ENCODE measurements around the gene LCE1D. TPM values are rescaled to one million over a fixed set of nuclear protein-coding genes. Genes with fewer than 3 reads are reported as not detected.

Gene LCE1D
- not detected for total RNA-seq (ENCODE audit: insufficient read depth, low replicate concordance)

- no peak for DNase-seq (ENCODE audit: low spot score)
Measured at GRCh38 chr1:152796421-152796820, at the start of gene LCE1D. Gene LCE1D, plus strand, starts transcription at chr1:152796721. Its CDS starts 1,074 bp downstream, at chr1:152797795.

GRCh38 chr1:152747831-152748230 lies 48.7 kb upstream of the LCE1D start:
- no peak for DNase-seq (ENCODE audit: low spot score)

GRCh38 chr1:152752225-152752624 lies 44.3 kb upstream of the LCE1D start:
- no peak for DNase-seq (ENCODE audit: low spot score)

- no peak for DNase-seq (ENCODE audit: low spot score)
Measured at GRCh38 chr1:152753586-152753985, 42.9 kb upstream of the LCE1D start.

- DNase-seq (ENCODE audit: low spot score) = no peak
Measured at GRCh38 chr1:152756872-152757271, 39.6 kb upstream of the LCE1D start.

- DNase-seq (ENCODE audit: low spot score) = no peak
Measured at GRCh38 chr1:152757747-152758146, 38.8 kb upstream of the LCE1D start, which contains the start of gene KPRP. Gene KPRP, plus strand, starts transcription at chr1:152758025. Its CDS starts 1,564 bp downstream, at chr1:152759589.

- DNase-seq (ENCODE audit: low spot score) = peak; percentile 1
Measured at GRCh38 chr1:152758636-152759035, 37.9 kb upstream of the LCE1D start.

GRCh38 chr1:152759453-152760173 lies 36.9 kb upstream of the LCE1D start:
- DNase-seq (ENCODE audit: low spot score) = peak; percentile 29

- no peak for DNase-seq (ENCODE audit: low spot score)
Measured at GRCh38 chr1:152760551-152761190, 35.9 kb upstream of the LCE1D start.

GRCh38 chr1:152761609-152762213 lies 34.8 kb upstream of the LCE1D start:
- no peak for DNase-seq (ENCODE audit: low spot score)

- no peak for DNase-seq (ENCODE audit: low spot score)
Measured at GRCh38 chr1:152768847-152769533, 27.5 kb upstream of the LCE1D start.

- DNase-seq (ENCODE audit: low spot score) = no peak
Measured at GRCh38 chr1:152770411-152770810, 26.1 kb upstream of the LCE1D start.

GRCh38 chr1:152774875-152775274 lies 21.6 kb upstream of the LCE1D start, which contains the start of gene LCE1F:
Gene LCE1F, plus strand, starts transcription at chr1:152775140. Its CDS starts 1,232 bp downstream, at chr1:152776372.
- no peak for DNase-seq (ENCODE audit: low spot score)

GRCh38 chr1:152776361-152776760 lies 20.2 kb upstream of the LCE1D start:
- no peak for DNase-seq (ENCODE audit: low spot score)

GRCh38 chr1:152777510-152778137 lies 18.9 kb upstream of the LCE1D start:
- no peak for DNase-seq (ENCODE audit: low spot score)

GRCh38 chr1:152783095-152783494 lies 13.4 kb upstream of the LCE1D start:
- DNase-seq (ENCODE audit: low spot score) = no peak

- no peak for DNase-seq (ENCODE audit: low spot score)
Measured at GRCh38 chr1:152786077-152786476, 10.4 kb upstream of the LCE1D start, which contains the start of gene LCE1E. Gene LCE1E, plus strand, starts transcription at chr1:152786257. Its CDS starts 1,043 bp downstream, at chr1:152787300.

- DNase-seq (ENCODE audit: low spot score) = no peak
Measured at GRCh38 chr1:152795686-152796085, 835 bp upstream of the LCE1D start.

- no peak for DNase-seq (ENCODE audit: low spot score)
Measured at GRCh38 chr1:152801333-152801732, 4.8 kb downstream of the LCE1D start.

- DNase-seq (ENCODE audit: low spot score) = no peak
Measured at GRCh38 chr1:152806576-152806975, 10.1 kb downstream of the LCE1D start, which contains the start of gene LCE1C. Gene LCE1C, minus strand, starts transcription at chr1:152806651. Its CDS starts 1,173 bp downstream, at chr1:152805478.

- DNase-seq (ENCODE audit: low spot score) = no peak
Measured at GRCh38 chr1:152811050-152811449, 14.5 kb downstream of the LCE1D start.
